Measurements from ENCODE around the gene MAMDC4. TPM values are rescaled to one million over a fixed set of nuclear protein-coding genes. Genes with fewer than 3 reads are reported as not detected.

Gene MAMDC4
- total RNA-seq, 1 donor from 2014 or later: 20.6 TPM

- no peaks in the 10 kb centered on the region for H3K27me3 Mint-ChIP-seq (ENCODE audit: low read depth)
- no peaks in the 10 kb centered on the region for H3K36me3 Mint-ChIP-seq (ENCODE audit: low read depth)
- no peaks in the 10 kb centered on the region for H3K9me3 Mint-ChIP-seq
- H3K4me1 Mint-ChIP-seq: no peaks in the 10 kb centered on the region
- TF ChIP-seq CTCF (conservative IDR thresholded peaks at IDR 0.05): peak; percentile 16
- no peak overlapping the region for H3K27ac Mint-ChIP-seq (ENCODE audit: unreplicated experiment)
- no peak overlapping the region for H3K4me3 Mint-ChIP-seq
- no peak for DNase-seq (ENCODE audit: low read depth, low spot score)
These were observed 4.5 kb downstream of the MAMDC4 start for GRCh38 chr9:136856541-136857141.

GRCh38 chr9:136857166-136857565 lies 5.0 kb downstream of the MAMDC4 start:
- no peaks in the 10 kb centered on the region for H3K9me3 Mint-ChIP-seq
- no peak overlapping the region for H3K27ac Mint-ChIP-seq (ENCODE audit: unreplicated experiment)
- H3K36me3 Mint-ChIP-seq (ENCODE audit: low read depth): no peaks in the 10 kb centered on the region
- DNase-seq (ENCODE audit: low read depth, low spot score): no peak
- H3K27me3 Mint-ChIP-seq (ENCODE audit: low read depth): no peaks in the 10 kb centered on the region
- no peak for TF ChIP-seq CTCF (conservative IDR thresholded peaks at IDR 0.05)
- no peaks in the 10 kb centered on the region for H3K4me1 Mint-ChIP-seq
- no peak overlapping the region for H3K4me3 Mint-ChIP-seq

- Mint-ChIP-seq H3K9me3 (no peaks in the 10 kb centered on the region), H3K4me1 (no peaks in the 10 kb centered on the region), H3K4me3 (no peak overlapping the region), H3K27ac (ENCODE audit: unreplicated experiment) (no peak overlapping the region), H3K36me3 (ENCODE audit: low read depth) (no peaks in the 10 kb centered on the region), H3K27me3 (ENCODE audit: low read depth) (no peaks in the 10 kb centered on the region)
- TF ChIP-seq CTCF (conservative IDR thresholded peaks at IDR 0.05): no peak
- no peak for DNase-seq (ENCODE audit: low read depth, low spot score)
These were observed 5.7 kb downstream of the MAMDC4 start for GRCh38 chr9:136857581-136858412.

GRCh38 chr9:136858452-136858843 lies 6.3 kb downstream of the MAMDC4 start:
- Mint-ChIP-seq H3K36me3 (ENCODE audit: low read depth) (no peaks in the 10 kb centered on the region), H3K4me3 (no peak overlapping the region), H3K9me3 (no peaks in the 10 kb centered on the region), H3K27ac (ENCODE audit: unreplicated experiment) (no peak overlapping the region), H3K4me1 (no peaks in the 10 kb centered on the region), H3K27me3 (ENCODE audit: low read depth) (no peaks in the 10 kb centered on the region)
- DNase-seq (ENCODE audit: low read depth, low spot score): no peak
- TF ChIP-seq CTCF (conservative IDR thresholded peaks at IDR 0.05): no peak

- H3K9me3 Mint-ChIP-seq: no peaks in the 10 kb centered on the region
- H3K36me3 Mint-ChIP-seq (ENCODE audit: low read depth): peaks cover 3% of the 10 kb centered on the region
- no peaks in the 10 kb centered on the region for H3K4me1 Mint-ChIP-seq
- no peak for DNase-seq (ENCODE audit: low read depth, low spot score)
- H3K4me3 Mint-ChIP-seq: no peak overlapping the region
- H3K27me3 Mint-ChIP-seq (ENCODE audit: low read depth): no peaks in the 10 kb centered on the region
- no peak overlapping the region for H3K27ac Mint-ChIP-seq (ENCODE audit: unreplicated experiment)
- TF ChIP-seq CTCF (conservative IDR thresholded peaks at IDR 0.05): no peak
These were observed 7.0 kb downstream of the MAMDC4 start for GRCh38 chr9:136858844-136859757.

Measured in neural crest cell (in vitro differentiated cells).